Endodermal cell (in vitro differentiated cells): Measurements from ENCODE around the gene DUSP11. TPM values are rescaled to one million over a fixed set of nuclear protein-coding genes. Genes with fewer than 3 reads are reported as not detected.
"Not testable (repeated sequence)": the region's sequence is repeated elsewhere in the genome, so short reads cannot be mapped to it uniquely, and the experiment has no call there.

Source experiments
- DNase-seq: peaks from one replicate; pipeline ENCODE4 v3.0.0-alpha.2; 2017
- H3K27ac ChIP-seq: 2 replicates; pipeline ENCODE4 v1.5.1; 2013; ENCODE audit warnings: mild to moderate bottlenecking, low read depth, low read length, moderate library complexity
- H3K27me3 ChIP-seq: 2 replicates; pipeline ENCODE4 v1.6.1; 2013; ENCODE audit warnings: mild to moderate bottlenecking, low read length, moderate library complexity; ENCODE audit not compliant: insufficient read depth, control insufficient read depth, poor library complexity, severe bottlenecking
- H3K36me3 ChIP-seq: 2 replicates; pipeline ENCODE4 v1.7.0; 2013; ENCODE audit warnings: mild to moderate bottlenecking, low read length, moderate library complexity; ENCODE audit not compliant: control insufficient read depth, insufficient read depth
- H3K4me1 ChIP-seq: one replicate; pipeline ENCODE4 v1.7.0; 2013; ENCODE audit warnings: low read length; ENCODE audit not compliant: control insufficient read depth, insufficient read depth
- H3K4me3 ChIP-seq: 2 replicates; pipeline ENCODE4 v1.5.1; 2013; ENCODE audit warnings: mild to moderate bottlenecking, low read length, moderate library complexity
- H3K9ac ChIP-seq: 2 replicates; pipeline ENCODE4 v1.6.1; 2013; ENCODE audit warnings: mild to moderate bottlenecking, low read length, moderate library complexity; ENCODE audit not compliant: poor library complexity, severe bottlenecking; ENCODE audit errors: extremely low read depth
- H3K9me3 ChIP-seq: 2 replicates; pipeline ENCODE4 v1.6.1; 2013; ENCODE audit warnings: mild to moderate bottlenecking, low read length, moderate library complexity; ENCODE audit not compliant: control insufficient read depth
- H3K27ac Mint-ChIP-seq: 2 replicates; pipeline ENCODE4 v1.8.0; 2020; ENCODE audit warnings: mixed read lengths
- H3K27me3 Mint-ChIP-seq: 2 replicates; pipeline ENCODE4 v1.8.0; 2021; ENCODE audit warnings: mild to moderate bottlenecking, mixed read lengths; ENCODE audit not compliant: insufficient read depth
- H3K36me3 Mint-ChIP-seq: 2 replicates; pipeline ENCODE4 v1.8.0; 2020; ENCODE audit warnings: low read depth, mixed read lengths
- H3K4me1 Mint-ChIP-seq: 2 replicates; pipeline ENCODE4 v1.8.0; 2020; ENCODE audit warnings: mixed read lengths
- H3K4me3 Mint-ChIP-seq: 2 replicates; pipeline ENCODE4 v1.8.0; 2020; ENCODE audit warnings: mild to moderate bottlenecking, moderate library complexity, mixed read lengths
- H3K9me3 Mint-ChIP-seq: 2 replicates; pipeline ENCODE4 v1.8.0; 2020; ENCODE audit warnings: mild to moderate bottlenecking, mixed read lengths
- WGBS, 2 experiments: methylation state at CpG; one replicate each; pipeline versions ENCODE4 v1.1.5 to v1.1.7; 2013; ENCODE audit warnings: missing lambda C conversion rate in 2 of 2, mixed read lengths in 1 of 2; ENCODE audit not compliant: insufficient coverage in 1 of 2, insufficient read length in 1 of 2; 5-methylcytosine and 5-hydroxymethylcytosine counted together
- total RNA-seq, 2 donors: library from RNA; stranded (reverse); fragmentation: NEBNext Ultra II Directional in 1 of 2; extraction: Animal tissue kit (Norgen Biotek cat#: 25700) in 1 of 2; gene quantifications; 2 replicates in 1 of 2; 3 replicates in 1 of 2; pipeline ENCODE4 v1.2.1, GENCODE V29; 2021
- TF ChIP-seq, protein P1 (sequence below): fragments of 200-600 bp; sonication (generic); conservative IDR thresholded peaks from 2 replicates; pipeline ENCODE4 v1.5.0; 2021; ENCODE audit warnings: antibody characterized with exemption, mild to moderate bottlenecking

DUSP11 gene
- total RNA-seq, 2 donors from 2014 or later: 18.8 to 23.0 TPM

- DNase-seq: no peak
- Histone ChIP-seq H3K4me1 (no peaks in the 10 kb centered on the region), H3K27me3 (no peaks in the 10 kb centered on the region), H3K27ac (no peak overlapping the region), H3K4me3 (no peak overlapping the region), H3K36me3 (peaks cover 73% of the 10 kb centered on the region), H3K9ac (no peak overlapping the region), H3K9me3 (peaks cover 20% of the 10 kb centered on the region)
- Mint-ChIP-seq H3K4me3 (no peak overlapping the region), H3K36me3 (peaks cover 72% of the 10 kb centered on the region), H3K27ac (no peak overlapping the region), H3K9me3 (peaks cover 22% of the 10 kb centered on the region), H3K4me1 (no peaks in the 10 kb centered on the region), H3K27me3 (no peaks in the 10 kb centered on the region)
- TF ChIP-seq, protein P1, sequence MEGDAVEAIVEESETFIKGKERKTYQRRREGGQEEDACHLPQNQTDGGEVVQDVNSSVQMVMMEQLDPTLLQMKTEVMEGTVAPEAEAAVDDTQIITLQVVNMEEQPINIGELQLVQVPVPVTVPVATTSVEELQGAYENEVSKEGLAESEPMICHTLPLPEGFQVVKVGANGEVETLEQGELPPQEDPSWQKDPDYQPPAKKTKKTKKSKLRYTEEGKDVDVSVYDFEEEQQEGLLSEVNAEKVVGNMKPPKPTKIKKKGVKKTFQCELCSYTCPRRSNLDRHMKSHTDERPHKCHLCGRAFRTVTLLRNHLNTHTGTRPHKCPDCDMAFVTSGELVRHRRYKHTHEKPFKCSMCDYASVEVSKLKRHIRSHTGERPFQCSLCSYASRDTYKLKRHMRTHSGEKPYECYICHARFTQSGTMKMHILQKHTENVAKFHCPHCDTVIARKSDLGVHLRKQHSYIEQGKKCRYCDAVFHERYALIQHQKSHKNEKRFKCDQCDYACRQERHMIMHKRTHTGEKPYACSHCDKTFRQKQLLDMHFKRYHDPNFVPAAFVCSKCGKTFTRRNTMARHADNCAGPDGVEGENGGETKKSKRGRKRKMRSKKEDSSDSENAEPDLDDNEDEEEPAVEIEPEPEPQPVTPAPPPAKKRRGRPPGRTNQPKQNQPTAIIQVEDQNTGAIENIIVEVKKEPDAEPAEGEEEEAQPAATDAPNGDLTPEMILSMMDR: no peak
- 77 to 94% methylated on average over 1 to 3 of the region's 3 CpGs for WGBS, 2 experiments
These were observed 20.6 kb downstream of the DUSP11 start for GRCh38 chr2:73759285-73759764.

DNA sequence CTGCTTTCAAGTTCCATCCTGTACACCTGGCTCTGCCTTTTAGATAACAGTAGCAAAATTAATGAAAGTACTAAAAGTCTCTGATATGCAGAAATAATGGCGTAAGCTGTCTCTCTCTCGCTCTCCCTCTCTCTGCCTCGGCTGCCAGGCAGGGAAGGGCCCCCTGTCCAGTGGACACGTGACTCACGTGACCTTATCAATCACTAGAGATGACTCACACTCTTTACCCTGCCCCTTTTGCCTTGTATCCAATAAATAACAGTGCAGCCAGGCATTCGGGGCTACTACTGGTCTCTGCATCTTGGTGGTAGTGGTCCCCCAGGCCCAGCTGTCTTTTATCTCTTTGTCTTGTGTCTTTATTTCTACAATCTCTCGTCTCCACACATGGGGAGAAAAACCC is 25.6 kb downstream of the DUSP11 start:
- not testable (repeated sequence) for H3K27me3 Mint-ChIP-seq, DNase-seq, H3K27ac Mint-ChIP-seq, H3K4me1 ChIP-seq, H3K4me1 Mint-ChIP-seq, H3K4me3 Mint-ChIP-seq, H3K27ac ChIP-seq, H3K27me3 ChIP-seq, H3K4me3 ChIP-seq, H3K9ac ChIP-seq
- Mint-ChIP-seq H3K9me3 (peaks cover 26% of the 10 kb centered on the region), H3K36me3 (peaks cover 67% of the 10 kb centered on the region)
- WGBS, 2 experiments: 94 to 100% methylated on average over 6 to 7 of the region's 7 CpGs
- Histone ChIP-seq H3K9me3 (peaks cover 23% of the 10 kb centered on the region), H3K36me3 (peaks cover 57% of the 10 kb centered on the region)

DNA sequence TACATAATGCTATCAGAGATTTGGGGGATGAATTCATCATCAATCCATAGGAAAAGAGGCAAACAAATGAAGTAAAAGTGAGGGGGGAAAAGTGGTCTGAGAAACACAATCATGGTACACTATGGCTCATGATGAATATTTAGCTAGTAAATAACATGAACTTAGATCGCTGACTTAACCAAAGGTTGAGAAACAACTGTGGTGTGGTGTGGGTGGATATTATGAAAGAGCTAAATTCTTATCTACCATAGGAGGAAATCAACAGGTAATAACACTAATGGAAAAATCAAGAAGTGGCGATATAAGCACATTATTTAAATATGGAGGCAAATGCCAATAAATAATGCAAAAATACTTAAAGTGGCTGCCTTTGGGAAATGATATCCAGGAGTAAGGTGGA is 30.6 kb downstream of the DUSP11 start:
- Histone ChIP-seq H3K36me3 (peaks cover 35% of the 10 kb centered on the region), H3K9ac (no peak overlapping the region), H3K27ac (no peak overlapping the region), H3K27me3 (no peaks in the 10 kb centered on the region), H3K9me3 (peaks cover 3% of the 10 kb centered on the region), H3K4me1 (no peaks in the 10 kb centered on the region), H3K4me3 (no peak overlapping the region)
- H3K27ac Mint-ChIP-seq: no peak overlapping the region
- H3K4me3 Mint-ChIP-seq: no peak overlapping the region
- no peak for DNase-seq
- H3K27me3 Mint-ChIP-seq: no peaks in the 10 kb centered on the region
- TF ChIP-seq, protein P1: no peak
- H3K9me3 Mint-ChIP-seq: peaks cover 4% of the 10 kb centered on the region
- no peaks in the 10 kb centered on the region for H3K4me1 Mint-ChIP-seq
- peaks cover 58% of the 10 kb centered on the region for H3K36me3 Mint-ChIP-seq
- WGBS, 2 experiments: 97 to 100% methylated on average over 1 to 2 of the region's 2 CpGs

GRCh38 chr2:73746877-73747208 is 33.1 kb downstream of the DUSP11 start:
- DNase-seq: no peak

More at GRCh38 chr2:73746877-73747208, 33.1 kb downstream of the DUSP11 start:
- Mint-ChIP-seq H3K36me3 (peaks cover 51% of the 10 kb centered on the region), H3K9me3 (no peaks in the 10 kb centered on the region), H3K4me1 (no peaks in the 10 kb centered on the region), H3K27ac (no peak overlapping the region), H3K4me3 (no peak overlapping the region), H3K27me3 (peaks cover 8% of the 10 kb centered on the region)
- H3K27ac ChIP-seq: no peak overlapping the region
- no peak overlapping the region for H3K9ac ChIP-seq
- H3K4me3 ChIP-seq: no peak overlapping the region
- whole genome bisulfite sequencing, 2 experiments: 97 to 100% methylated on average over 2 to 3 of the region's 3 CpGs
- TF ChIP-seq, protein P1: no peak
- no peaks in the 10 kb centered on the region for H3K4me1 ChIP-seq
- H3K27me3 ChIP-seq: no peaks in the 10 kb centered on the region
- peaks cover 19% of the 10 kb centered on the region for H3K36me3 ChIP-seq
- no peaks in the 10 kb centered on the region for H3K9me3 ChIP-seq
